Suprapubic skin (tissue), 4 donors: ENCODE data around the gene GNAT2.

Experiments
- CTCF ChIP-seq, 2 donors: fragments of 200-600 bp in 1 of 2; fragments of 450-650 bp in 1 of 2; sonication (generic) in 1 of 2; IDR thresholded peaks; one replicate each; pipeline ENCODE4 v1.5.1; 2016 to 2019; ENCODE audit warnings: antibody characterized with exemption in 2 of 2, mild to moderate bottlenecking in 1 of 2, moderate library complexity in 1 of 2
- EP300 ChIP-seq: sonication (generic); formaldehyde crosslinking; IDR thresholded peaks from one replicate; pipeline ENCODE4 v1.6.1; 2017; ENCODE audit warnings: antibody characterized with exemption
- POLR2A ChIP-seq, 2 donors: fragments of 450-650 bp; IDR thresholded peaks; one replicate each; pipeline ENCODE4 v1.6.1; 2017; ENCODE audit warnings: antibody characterized with exemption in 2 of 2, mild to moderate bottlenecking in 2 of 2, moderate library complexity in 2 of 2
- POLR2AphosphoS5 ChIP-seq, 3 donors: sonication (generic); formaldehyde crosslinking; IDR thresholded peaks; one replicate each; pipeline ENCODE4 v1.6.1; 2017; ENCODE audit warnings: antibody characterized with exemption in 3 of 3

- TF ChIP-seq POLR2A (IDR thresholded peaks at IDR 0.05) (no peak), CTCF (IDR thresholded peaks at IDR 0.05) (peak; percentile 75 to 95), EP300 (no peak), POLR2AphosphoS5 (IDR thresholded peaks at IDR 0.05) (no peak)
Observed at GRCh38 chr1:109640285-109640865, 21.0 kb upstream of the GNAT2 start.
